Pons (tissue), 1 donor: ENCODE data around the gene LGR5.

Source experiments
- DNase-seq: peaks from one replicate; pipeline ENCODE4 v3.0.0-alpha.2; 2016; ENCODE audit warnings: low spot score

The LGR5 gene, protein sequence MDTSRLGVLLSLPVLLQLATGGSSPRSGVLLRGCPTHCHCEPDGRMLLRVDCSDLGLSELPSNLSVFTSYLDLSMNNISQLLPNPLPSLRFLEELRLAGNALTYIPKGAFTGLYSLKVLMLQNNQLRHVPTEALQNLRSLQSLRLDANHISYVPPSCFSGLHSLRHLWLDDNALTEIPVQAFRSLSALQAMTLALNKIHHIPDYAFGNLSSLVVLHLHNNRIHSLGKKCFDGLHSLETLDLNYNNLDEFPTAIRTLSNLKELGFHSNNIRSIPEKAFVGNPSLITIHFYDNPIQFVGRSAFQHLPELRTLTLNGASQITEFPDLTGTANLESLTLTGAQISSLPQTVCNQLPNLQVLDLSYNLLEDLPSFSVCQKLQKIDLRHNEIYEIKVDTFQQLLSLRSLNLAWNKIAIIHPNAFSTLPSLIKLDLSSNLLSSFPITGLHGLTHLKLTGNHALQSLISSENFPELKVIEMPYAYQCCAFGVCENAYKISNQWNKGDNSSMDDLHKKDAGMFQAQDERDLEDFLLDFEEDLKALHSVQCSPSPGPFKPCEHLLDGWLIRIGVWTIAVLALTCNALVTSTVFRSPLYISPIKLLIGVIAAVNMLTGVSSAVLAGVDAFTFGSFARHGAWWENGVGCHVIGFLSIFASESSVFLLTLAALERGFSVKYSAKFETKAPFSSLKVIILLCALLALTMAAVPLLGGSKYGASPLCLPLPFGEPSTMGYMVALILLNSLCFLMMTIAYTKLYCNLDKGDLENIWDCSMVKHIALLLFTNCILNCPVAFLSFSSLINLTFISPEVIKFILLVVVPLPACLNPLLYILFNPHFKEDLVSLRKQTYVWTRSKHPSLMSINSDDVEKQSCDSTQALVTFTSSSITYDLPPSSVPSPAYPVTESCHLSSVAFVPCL

DNA sequence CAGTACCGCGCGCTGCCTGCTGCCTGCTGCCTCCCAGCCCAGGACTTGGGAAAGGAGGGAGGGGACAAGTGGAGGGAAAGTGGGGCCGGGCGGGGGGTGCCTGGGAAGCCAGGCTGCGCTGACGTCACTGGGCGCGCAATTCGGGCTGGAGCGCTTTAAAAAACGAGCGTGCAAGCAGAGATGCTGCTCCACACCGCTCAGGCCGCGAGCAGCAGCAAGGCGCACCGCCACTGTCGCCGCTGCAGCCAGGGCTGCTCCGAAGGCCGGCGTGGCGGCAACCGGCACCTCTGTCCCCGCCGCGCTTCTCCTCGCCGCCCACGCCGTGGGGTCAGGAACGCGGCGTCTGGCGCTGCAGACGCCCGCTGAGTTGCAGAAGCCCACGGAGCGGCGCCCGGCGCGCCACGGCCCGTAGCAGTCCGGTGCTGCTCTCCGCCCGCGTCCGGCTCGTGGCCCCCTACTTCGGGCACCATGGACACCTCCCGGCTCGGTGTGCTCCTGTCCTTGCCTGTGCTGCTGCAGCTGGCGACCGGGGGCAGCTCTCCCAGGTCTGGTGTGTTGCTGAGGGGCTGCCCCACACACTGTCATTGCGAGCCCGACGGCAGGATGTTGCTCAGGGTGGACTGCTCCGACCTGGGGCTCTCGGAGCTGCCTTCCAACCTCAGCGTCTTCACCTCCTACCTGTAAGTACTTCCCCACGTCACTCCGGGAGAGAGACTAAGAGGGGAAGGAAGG, at the start of gene LGR5:
Gene LGR5, plus strand, starts transcription at position 186 of the 732 bp plus-strand sequence. Its CDS starts 283 bp downstream, at position 469.
- peak; percentile 75 for DNase-seq

DNA sequence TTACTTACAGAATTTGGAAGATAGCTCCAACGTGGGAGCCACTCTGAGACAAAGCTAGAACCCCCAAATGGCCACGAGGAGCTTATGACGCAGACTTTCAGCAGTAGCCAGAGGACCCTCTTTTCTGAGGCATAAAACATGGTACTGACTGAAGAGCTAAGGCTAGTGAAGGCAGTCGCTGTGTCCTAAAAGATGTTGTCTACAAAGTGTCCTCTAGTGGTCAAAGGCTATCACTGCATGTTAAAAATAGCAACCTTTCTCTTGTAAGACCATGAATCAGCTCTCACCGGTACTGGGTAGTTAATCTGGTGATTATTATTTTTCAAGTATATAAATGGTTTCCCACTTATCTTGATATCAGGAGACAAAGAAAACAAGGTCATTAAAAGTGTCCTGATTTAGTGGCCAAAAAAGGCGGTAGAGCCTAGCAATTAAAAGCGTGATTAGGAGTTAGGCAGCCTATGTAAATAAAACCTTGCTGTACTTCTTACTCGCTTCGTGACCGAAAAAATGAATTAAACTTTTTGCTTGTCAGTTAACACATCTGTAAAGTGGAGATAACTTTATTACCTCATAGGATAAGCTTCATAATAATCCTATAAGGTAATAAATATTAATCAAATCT, 47.0 kb upstream of the LGR5 start:
- peak; percentile 73 for DNase-seq

DNA sequence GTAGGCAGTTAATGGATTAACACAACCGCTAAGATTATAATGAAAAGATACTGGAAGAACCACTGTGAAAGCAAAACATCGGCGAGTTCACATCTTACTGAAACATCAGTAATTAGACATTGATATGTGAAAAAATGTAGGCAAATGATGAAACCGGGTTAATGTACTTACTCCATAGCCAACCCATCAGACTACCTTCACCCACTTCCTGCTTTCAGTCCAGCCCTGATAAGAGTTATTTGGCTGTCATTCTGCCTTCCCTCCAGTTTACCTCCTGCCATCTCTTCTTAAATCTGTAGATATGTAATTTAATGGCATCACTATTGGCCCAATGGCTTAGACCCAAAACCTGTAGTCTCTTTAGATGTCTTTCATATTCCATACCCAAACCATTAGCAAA, 46.0 kb upstream of the LGR5 start:
- no peak for DNase-seq

DNA sequence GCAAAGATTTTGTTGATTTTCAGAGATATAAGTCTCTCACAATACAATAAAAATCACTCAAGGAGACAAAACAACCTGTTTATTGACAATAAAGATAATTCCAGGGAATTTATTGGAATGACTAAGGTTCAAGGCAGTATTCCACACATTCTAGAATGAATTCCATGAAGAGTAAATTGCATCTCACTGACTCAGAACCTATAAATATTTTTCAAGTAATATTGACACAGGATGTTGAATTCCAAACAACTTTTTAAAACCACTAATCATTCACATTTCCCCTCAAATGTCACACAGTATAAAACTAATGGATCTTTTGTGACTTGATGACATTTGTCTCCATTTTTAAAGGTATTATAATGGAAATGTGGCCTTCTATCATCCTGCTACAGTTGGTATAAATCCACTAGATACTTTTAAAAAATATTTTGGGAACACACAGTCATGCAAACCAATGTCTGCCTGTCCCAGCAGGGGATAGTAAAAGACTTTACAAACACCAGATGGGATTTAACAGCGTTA, 42.1 kb upstream of the LGR5 start:
- no peak for DNase-seq

DNA sequence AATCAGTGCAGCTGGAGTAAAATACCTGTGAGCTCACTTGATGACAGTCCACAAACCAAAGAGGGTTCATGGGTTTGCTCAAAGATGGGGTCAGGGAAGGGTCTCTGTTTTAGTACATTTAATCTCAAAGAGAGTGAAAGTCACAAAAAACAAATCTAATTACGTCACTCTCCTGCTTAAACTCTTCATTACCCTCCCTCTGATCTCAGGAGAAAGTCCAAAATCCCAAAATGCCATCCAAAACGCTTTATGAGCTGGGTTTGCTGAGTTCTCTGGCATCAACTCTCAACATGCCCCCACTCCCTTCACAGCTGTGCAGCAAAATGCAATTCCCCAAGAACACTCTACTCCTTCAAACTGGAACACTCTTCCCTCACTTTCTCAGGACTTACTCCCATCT, 40.4 kb upstream of the LGR5 start:
- DNase-seq = no peak

DNA sequence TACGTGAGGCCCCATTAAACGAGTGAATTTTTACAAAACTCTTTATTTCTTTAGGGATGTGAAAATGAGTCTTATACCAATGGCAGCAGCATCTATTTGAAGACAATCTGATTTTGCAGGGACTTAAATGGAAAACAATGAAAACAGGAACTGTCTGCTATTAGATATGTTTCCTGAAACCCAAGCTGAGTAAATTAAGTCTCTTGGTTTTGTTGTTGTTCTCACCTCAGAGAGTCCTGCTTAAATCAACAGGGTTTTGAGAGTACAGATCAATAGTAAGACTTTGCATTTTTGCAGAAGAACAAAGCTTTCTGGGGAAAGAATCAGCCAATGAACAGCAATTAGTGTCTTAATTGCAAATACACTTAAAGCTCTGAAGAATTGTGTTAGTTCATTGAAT, 39.1 kb upstream of the LGR5 start:
- no peak for DNase-seq

DNA sequence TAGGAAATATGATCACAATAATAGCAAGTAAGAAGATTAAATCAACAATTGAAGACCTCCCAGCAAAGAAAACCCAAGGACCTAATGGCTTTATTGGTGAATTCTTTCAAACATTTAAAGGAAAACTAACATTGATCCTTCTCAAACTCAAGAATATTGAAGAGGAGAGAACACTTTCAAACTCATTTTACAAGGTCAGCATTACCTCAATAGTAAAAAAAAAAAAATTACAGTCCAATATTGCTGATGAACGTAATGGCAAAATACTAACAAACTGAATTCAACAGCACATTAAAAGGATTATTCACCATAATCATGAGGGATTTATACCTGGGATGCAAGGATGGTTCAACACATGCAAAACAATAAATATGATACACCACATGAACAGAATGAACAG, 33.7 kb upstream of the LGR5 start:
- no peak for DNase-seq

DNA sequence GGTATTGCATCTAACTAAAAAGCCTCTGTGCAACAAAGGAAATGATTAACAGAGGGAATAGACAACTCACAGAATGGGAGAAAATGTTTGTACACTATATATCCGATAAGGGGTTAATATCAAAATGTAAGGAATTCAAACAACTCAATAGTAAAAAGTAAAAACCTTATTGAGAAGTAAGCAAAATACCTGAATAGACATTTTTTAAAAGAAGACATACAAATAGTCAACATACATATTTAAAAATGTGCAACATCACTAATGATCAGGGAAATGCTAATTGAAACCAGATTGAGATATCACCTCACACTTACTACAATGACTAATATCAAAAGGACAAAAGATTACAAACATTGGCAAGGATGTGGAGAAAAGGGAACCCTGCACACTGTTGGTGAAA, 31.9 kb upstream of the LGR5 start:
- no peak for DNase-seq

DNA sequence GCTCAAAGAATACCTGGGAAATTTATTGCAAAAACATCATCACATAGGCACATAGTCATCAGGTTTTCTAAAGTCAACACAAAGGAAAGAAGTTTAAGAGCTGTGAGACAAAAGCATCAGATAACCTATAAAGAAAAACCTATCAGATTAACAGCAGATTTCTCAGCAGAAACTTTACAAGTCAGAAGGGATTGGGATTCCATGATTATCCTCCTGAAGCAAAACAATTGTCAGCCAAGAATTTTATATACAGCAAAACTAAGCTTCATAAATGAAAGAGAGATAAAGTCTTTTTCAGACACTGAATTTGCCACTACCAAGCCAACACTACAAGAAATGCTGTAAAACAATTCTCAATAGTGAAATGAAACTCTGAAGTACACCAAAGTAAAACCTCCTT, 28.8 kb upstream of the LGR5 start:
- DNase-seq = no peak

DNA sequence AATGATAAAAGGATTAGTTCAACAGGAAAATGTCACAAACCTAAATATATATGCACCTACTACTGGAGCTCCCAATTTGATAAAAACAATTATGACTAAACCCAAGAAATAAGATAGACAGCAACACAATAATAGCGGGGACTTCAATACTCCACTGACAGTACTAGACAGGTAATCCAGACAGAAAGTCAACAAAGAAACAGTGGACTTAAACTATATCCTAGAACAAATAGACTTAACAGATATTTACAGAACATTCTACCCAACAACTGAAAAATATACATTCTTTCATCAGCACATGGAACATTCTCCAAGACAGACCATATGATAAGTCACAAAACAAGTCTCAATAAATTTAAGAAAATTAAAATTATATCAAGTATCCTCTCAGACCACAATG, 28.0 kb upstream of the LGR5 start:
- DNase-seq = no peak

DNA sequence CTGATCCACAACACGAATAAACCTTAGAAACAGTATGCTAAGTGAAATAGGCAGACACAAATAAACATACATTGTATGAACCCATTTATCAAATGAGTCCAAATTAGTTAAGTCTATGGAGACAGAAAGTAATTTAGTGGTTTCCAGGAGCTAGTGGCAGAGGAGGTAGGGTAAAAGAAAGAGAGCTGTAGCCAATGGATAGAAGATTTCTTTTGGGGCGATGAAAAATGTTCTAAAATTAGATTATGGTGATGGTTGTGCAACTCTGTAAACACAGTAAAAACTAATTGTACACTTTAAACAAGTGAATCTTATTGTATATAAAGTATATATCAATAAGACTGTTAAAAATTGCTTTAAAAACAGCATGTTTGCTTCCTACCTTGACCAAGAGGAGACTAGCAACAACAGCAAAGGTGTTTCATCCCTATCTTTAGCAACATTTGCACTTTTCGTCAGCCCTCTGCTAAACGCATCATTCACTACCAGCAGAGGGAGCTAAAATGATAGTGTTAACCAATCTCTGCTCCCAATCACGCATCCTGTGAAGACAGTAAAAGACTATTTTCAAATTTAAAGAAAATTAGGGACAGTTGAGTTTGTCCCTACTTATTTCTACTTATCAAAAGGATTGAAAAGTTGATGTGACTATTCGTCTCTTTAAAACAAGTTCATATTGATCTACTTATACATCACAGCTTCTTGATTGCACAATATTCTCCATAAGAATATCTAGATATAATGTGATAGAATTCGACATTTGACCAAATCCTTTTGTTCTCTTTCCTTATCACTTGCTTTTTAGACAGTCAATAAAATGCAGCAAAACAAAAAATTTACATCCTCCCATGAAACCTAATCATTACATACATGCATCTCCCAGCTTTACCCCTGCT, 24.0 kb upstream of the LGR5 start:
- peak; percentile 83 for DNase-seq

DNA sequence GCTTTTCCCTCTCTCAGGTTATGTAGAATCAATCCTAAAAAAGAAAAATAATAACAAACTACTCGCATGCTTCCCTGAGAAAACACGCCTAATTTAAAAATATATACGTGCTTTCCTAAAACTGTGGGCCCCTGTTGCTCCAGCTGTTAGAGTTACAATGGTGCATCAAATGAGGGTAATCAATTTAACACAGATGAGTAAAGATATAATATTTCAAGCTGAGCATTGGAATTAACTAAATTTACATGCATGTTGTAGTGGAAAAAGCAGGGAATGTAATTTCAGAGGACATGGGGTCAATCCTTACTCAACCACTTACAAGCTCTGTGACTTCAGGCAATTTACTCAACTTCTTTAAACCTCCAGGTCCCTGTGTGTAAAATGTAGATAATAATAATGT, 22.4 kb upstream of the LGR5 start:
- no peak for DNase-seq

DNA sequence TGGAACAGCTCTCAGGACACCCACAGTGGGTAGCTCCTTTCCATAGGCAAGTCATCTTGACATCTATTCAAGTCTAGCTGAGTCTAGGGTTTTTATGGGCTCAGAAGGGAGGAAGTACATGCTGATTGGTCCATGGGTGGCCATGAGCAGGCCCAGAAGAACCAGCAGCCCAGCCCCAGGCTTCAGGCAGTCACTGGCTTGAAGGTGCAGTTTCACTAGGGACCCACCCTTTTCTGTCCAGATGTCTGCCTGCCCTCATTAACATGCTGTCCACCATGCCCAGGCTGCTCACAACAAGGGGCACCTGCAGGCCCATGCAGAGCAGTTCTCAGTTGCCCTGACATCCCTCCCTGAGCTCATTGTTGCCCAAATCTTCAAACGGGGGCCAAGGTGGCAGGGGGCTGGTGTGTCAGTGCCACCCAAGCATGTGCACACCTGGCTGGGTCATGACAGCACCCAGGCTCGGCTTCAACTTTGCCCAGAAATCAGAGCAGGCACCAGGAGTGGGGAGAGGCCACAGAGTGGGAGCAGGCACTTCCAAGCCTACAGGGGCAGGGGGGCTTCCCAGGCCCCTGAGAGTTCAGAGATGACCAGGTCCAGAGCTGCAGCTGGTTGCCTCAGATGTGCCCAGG, 18.7 kb upstream of the LGR5 start:
- DNase-seq = no peak

DNA sequence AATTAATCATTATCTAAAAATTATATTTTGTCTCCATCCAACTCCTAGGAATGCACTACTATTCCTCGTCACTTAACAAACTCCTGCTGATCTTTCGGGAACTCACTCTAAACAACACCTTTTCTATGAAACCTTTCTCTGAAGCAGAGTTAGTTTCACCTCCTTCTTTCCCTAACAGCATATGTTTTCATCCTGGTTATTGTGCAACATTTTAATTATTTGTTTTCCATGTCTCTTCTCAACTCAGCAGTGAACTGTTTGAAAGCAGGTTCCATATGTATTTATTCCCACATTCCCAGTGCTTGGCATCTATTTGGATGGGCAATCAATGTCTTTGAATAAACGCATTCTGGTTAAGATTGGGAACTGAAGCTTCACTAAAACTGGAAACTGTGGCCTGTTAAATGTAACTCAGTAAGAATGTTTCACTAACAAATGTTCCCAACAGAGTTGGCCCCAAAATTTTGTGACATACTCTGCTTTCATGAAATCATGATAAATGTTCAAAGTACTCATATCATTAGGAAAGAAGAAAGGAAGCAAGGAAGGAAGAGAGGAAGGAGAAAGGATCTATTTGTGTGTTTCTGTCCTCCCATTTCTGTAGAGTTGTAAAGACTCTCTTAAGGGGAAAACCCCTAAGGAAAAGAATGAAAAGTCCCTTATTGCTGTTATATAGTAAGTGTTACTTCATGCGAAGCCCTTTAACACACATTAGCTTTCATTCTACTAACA, 13.9 kb upstream of the LGR5 start:
- no peak for DNase-seq

DNA sequence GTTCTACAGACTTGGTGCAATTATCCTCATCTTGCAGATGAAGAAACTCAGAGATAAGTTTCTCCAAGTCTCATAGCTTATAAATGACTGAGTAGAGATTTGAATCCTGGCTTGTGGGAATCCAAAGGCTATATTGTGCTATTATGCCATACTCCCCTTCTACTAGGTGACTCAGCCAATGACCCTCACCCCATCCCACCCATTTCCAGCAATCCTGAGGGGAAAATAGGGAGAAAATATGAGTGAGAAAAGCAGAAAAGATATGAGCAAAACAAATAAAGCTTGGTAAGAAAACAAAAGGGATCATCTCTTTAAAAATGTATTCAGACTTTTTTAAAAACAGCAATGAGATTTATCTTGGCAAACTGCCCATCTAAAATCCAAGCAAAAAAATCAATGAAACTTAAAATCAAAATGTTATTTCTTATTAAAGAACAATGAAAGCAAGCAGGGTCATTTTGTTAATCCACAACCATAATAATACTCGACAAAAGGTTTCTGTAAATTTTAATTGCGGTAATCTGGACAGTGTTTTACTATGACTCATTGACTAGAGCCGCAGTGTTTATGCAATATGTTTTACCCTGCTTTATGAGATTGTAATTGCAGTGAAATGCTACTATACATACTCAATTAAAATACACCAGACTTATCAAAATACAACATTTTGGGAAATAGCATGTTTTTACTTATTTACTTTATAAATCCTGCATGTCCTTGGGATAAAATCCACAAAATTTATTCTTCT, 13.1 kb upstream of the LGR5 start:
- no peak for DNase-seq

DNA sequence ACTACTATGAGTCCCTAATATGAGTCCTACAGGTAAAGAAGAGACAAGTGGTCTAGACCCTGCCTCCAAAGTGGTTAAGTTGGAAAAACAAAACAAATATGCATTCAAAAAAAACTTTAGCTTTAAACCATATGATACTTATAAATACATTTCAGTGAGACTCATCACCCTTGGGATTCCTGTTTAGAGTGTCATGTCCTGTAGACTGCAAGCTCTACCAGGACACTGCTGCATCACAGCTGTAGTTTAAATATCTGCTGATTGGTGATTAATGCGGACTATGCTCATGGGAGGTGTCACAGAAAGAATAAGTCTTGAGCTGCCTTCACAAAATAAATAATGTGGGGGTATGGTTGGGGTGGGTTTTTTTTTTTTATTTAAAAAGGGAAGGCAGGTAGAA, 8.8 kb upstream of the LGR5 start:
- DNase-seq = no peak

DNA sequence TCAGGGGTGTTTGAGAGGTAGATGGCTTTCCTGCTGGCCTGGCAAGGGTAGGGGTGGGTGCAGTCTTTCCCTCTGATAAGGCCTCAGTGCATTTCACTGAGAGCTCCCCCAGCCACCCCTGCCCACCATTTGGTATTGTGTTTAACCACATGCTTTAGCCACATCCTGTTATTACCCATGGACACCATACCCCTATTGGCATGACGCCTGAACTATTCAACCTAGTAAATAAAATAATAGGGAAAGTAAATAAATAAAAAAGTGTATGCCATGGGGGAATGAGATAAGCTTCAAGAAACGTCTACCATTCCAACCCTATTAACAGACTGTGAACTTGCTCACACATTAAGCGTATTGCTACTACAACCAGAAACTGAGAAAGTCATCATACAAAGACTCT, 7.6 kb upstream of the LGR5 start:
- DNase-seq = no peak

DNA sequence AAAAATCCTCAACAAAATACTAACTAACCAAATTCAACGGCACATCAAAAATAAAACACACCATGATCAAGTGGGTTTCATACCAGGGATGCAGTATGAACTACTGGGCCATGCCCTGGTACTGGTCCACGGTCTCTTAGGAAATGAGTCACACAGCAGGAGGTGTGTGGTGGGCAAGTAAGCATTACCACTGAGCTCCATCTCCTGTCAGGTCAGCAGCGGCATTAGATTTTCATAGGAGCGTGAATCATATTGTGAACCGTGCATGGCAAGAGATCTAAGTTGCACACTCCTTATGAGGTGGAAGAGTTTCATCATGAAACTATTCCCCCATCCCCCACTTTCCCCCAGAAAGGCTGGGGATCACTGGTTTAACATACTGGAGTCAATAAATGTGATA, 6.7 kb upstream of the LGR5 start:
- no peak for DNase-seq

DNA sequence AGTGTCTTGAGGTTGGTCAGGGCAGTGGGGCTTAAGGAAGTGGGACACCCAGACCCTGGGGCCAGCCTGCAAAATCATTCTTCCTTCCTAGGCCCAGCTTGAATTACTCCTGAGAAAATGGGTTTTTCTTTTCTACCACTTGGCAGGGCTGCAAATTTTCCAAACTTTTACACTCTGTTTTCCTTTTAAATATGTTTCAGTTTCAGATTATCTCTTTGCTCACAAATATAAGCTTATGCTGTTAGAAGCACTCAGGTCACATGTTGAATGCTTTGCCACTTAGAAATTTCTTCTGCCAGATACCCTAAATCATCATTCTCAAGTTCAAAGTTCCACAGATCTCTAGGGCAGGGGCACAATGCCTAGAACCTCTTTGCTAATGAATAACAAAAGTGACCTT, 2.9 kb upstream of the LGR5 start:
- DNase-seq = no peak
